ENCODE results near the gene LONRF2.

DNA sequence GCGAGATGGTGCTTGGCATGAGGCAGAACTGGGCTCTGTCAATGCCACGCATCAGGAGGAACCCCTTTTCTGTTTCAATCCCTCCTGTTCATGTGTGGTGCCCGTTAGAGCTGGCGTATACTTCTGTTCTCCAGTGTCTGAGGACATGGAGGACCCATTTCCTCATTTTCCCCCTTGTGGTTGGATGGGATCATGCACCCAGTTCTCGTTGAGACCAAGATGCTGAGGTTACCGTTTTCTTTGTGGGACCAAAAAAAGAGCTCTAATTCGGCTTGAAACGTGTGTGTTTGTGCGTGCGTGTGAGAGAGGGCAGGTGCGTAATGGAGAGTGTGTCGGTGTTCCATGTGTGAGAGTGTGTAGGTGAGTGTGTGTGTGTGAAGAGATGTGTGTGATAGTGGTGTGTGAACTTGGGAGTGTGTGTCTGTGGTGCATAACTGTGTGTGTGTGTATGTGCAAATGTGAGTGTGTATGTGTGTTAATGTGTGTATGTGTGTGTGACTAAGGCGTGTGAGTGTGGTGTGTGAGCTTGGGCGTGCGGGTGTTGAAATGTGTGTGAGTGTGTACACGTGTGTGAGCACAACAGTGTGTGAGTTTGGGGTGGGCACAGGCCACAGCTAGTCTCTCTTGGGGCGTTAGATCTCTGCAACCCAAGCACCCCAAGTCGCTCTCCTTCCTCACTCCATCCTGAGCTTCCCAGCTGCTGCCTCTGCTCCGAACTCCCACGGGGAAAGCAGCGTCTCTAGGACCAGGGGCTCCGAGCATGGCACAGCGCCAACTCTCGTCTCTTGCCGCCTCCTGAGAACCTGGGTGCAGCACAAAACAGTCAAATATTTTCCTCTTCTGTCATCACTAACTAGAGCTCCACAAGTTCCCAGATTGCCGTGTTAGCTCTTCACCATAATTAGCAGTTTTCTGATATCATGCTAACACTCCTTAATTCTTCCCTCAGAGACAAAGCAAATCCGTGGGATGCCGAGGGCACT lies 75.8 kb downstream of the LONRF2 start:
- TF ChIP-seq POLR2A (IDR thresholded peaks at IDR 0.05; ENCODE audit: low read depth, low read length): no peak
- TF ChIP-seq TAF1 (IDR thresholded peaks at IDR 0.05; ENCODE audit: borderline replicate concordance, low read depth, low read length): no peak
- no peak for TF ChIP-seq POLR2AphosphoS5 (IDR thresholded peaks at IDR 0.05; ENCODE audit: low read depth, low read length)

Measured in GM12892 (cell line).